ENCODE measurements around the gene SLC45A2. TPM values are rescaled to one million over a fixed set of nuclear protein-coding genes. Genes with fewer than 3 reads are reported as not detected.

The SLC45A2 gene
- polyA plus RNA-seq, 3 donors: not detected

DNA sequence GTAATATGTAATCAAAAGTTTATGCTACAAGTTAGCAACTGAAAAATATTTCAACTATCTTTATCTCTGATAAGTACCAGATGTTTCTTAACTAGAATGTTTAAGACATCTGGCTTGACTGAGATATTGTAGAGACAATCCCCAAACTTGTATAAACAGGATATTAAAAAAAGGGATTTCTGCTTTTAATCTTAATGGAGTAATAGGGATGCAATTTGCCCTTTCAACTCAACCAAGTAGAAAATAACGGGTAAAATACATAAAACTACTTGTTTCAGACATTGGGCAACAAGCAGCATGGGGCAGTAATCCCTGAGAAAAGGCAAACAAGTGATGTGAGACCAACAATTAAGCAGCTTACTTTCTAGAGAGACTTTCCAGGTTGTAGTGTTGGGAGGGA lies 83.3 kb downstream of the SLC45A2 start:
- TF ChIP-seq, protein P1, sequence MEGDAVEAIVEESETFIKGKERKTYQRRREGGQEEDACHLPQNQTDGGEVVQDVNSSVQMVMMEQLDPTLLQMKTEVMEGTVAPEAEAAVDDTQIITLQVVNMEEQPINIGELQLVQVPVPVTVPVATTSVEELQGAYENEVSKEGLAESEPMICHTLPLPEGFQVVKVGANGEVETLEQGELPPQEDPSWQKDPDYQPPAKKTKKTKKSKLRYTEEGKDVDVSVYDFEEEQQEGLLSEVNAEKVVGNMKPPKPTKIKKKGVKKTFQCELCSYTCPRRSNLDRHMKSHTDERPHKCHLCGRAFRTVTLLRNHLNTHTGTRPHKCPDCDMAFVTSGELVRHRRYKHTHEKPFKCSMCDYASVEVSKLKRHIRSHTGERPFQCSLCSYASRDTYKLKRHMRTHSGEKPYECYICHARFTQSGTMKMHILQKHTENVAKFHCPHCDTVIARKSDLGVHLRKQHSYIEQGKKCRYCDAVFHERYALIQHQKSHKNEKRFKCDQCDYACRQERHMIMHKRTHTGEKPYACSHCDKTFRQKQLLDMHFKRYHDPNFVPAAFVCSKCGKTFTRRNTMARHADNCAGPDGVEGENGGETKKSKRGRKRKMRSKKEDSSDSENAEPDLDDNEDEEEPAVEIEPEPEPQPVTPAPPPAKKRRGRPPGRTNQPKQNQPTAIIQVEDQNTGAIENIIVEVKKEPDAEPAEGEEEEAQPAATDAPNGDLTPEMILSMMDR (IDR thresholded peaks at IDR 0.05): no peak
- no peak overlapping the region for H3K4me2 ChIP-seq (replicated peaks; ENCODE audit: extremely low read depth, low read length, poor library complexity, severe bottlenecking)

More for the DNA sequence above, 83.3 kb downstream of the SLC45A2 start:
- DNase-seq: no peak
- Histone ChIP-seq H3K4me3 (replicated peaks in 1 of 3; ENCODE audit: low read depth in 2 of 3, low read length in 3 of 3) (no peak overlapping the region), H3K27ac (ENCODE audit: low read depth in 1 of 2, low read length in 2 of 2) (no peak overlapping the region), H3K4me1 (ENCODE audit: control insufficient read depth in 1 of 2, insufficient read depth in 2 of 2, low read length in 2 of 2) (no peaks in the 10 kb centered on the region), H4K20me1 (ENCODE audit: insufficient read depth, low read length) (no peaks in the 10 kb centered on the region), H3K9ac (ENCODE audit: insufficient read depth, low read length, poor library complexity, severe bottlenecking) (no peak overlapping the region), H3K79me2 (ENCODE audit: insufficient read depth, low read length) (no peaks in the 10 kb centered on the region), H3K36me3 (replicated peaks in 1 of 2; ENCODE audit: control insufficient read depth in 1 of 2, insufficient read depth in 2 of 2, low read length in 2 of 2) (no peaks in the 10 kb centered on the region), H3K9me3 (replicated peaks in 1 of 2; ENCODE audit: control insufficient read depth in 1 of 2, insufficient read depth in 1 of 2, low read length in 2 of 2) (peaks cover 17 to 20% of the 10 kb centered on the region in 2 donors), H2AFZ (ENCODE audit: insufficient read depth, low read depth, low read length, poor library complexity, severe bottlenecking) (no peak overlapping the region), H3K27me3 (ENCODE audit: control insufficient read depth in 2 of 2, insufficient read depth in 2 of 2, low read length in 2 of 2) (no peaks in the 10 kb centered on the region)
- intact Hi-C loops (cut with micrococcal nuclease): no loop called here
- no CpG with 5 or more reads among the region's 1 CpG for WGBS (ENCODE audit: insufficient coverage)
- Mint-ChIP-seq H3K27me3 (ENCODE audit: low read depth in 3 of 3) (no peaks in the 10 kb centered on the region), H3K4me1 (no peaks in the 10 kb centered on the region), H3K27ac (no peak overlapping the region), H3K4me3 (no peak overlapping the region), H3K36me3 (no peaks in the 10 kb centered on the region), H3K9me3 (peaks cover 8 to 30% (median 19%) of the 10 kb centered on the region in 7 donors)

Small RNA genes lying within 50 kb of the gene (small RNA-seq; reads per million reads assigned to genes)
- gene AC139783.1 (ENCODE audit: insufficient read length, low read depth): not detected

Other genes with a start within 250 kb of the SLC45A2 start
- gene ADAMTS12, start 92.7 kb downstream of the SLC45A2 start, polyA plus RNA-seq: not detected
- gene RXFP3, start 48.3 kb downstream of the SLC45A2 start, polyA plus RNA-seq: not detected
- gene AMACR, start 23.4 kb upstream of the SLC45A2 start, polyA plus RNA-seq: 1 to 10 TPM; 1.2 to 6.1 (median 4.8) TPM
- gene C1QTNF3, start 58.5 kb upstream of the SLC45A2 start, polyA plus RNA-seq: 1 to 10 TPM in 1 of 3 donors, not detected in 2; 1.5 TPM

Data from CD14-positive monocyte (primary cell).